Bladder microvascular endothelial cell (primary cell): ENCODE results near the gene LILRB2. TPM values are rescaled to one million over a fixed set of nuclear protein-coding genes. Genes with fewer than 3 reads are reported as not detected.

ENCODE experiments used
- total RNA-seq: library from RNA; depleted of rRNA; stranded (reverse); fragments of >200 nt; gene quantifications from 2 replicates; pipeline ENCODE4 v1.2.3, GENCODE V29; 2014

LILRB2 gene
- total RNA-seq = not detected in 2 replicates

DNA sequence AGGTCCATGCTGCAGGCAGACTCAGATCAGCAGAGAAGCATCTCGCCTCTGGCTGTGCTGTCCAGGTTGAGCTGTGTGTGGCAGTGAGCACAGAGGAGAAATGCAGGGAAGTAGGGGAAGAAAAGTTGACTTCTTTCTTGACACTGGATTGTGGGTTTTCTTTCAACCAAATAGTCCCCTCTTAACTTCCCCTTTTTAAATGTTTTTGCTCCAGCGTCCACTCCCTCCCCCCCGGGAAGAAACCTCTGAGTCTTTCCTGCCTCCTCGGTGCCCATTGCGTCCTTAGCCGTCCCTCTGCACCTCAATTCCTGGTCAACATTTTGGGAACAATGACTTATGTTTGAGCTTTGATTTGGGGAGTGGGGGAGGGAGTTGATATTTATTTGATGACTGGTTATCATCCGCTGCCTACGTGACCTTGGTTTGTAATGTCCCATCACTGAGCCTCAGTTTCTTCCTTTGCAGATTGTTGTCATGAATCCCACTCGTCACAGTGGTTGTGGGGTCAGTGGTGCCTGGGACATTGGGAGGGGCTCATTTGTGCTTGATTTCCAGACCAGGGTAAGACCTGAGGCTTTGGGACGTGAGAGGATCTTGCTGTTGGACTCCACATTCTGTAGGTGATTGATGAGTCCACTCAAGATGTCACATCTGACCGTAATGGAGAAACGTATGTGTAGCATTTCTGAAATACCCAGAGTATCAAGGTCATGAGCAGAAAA, at the start of gene LILRB2:
Gene LILRB2, minus strand, starts transcription at position 104 of the 722 bp plus-strand sequence. CDS start 614 bp downstream, outside the sequence.

GRCh38 chr19:54312436-54313377, 31.8 kb upstream of the LILRB2 start, which contains the start of gene LILRA5:
Gene LILRA5 (minus strand): TSS chr19:54313166. CDS start chr19:54313019, 147 bp downstream.

DNA sequence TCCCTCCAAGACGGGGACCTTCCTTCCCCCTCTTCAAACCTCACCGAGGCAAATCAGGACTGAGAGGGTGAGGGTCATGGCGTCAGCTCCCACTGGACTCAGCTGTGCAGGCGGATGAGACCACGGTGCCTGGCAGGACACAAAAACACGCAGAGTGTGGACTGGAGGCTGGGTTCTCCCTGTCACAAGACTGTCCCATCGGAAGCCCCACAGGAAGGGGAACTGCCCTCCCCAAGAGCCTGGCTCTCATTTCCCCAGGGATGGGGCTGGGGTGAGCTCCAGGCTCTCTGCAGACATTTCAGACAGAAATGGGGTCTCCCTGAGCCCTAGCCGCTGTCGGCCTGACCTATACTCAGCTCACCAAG, 23.8 kb downstream of the LILRB2 start, which contains the start of gene LILRB5:
Gene LILRB5, minus strand, starts transcription at position 158 of the 365 bp plus-strand sequence. Its CDS starts 80 bp downstream, at position 78.

DNA sequence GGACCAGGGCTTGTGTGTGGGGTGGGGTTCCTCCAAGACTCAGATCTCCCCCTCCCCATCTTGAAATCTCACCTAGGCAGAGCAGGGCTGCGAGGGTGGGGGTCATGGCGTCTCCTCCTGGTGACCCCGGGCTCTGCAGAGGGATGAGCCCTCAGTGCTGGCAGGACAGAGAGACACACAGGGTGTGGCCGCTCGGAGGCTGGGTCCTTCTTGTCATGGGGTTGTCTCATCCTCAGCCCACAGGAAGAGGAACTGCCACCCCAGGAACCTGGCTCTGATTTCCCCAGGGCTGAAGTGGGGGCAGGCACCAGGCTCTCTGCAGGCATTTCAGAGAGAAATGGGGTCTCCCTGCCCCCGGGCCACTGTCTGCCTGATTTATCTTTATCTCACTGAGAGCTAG, 38.3 kb downstream of the LILRB2 start, which contains the start of gene LILRA6:
Gene LILRA6, minus strand, starts transcription at position 145 of the 400 bp plus-strand sequence.

Other genes starting within 250 kb of the LILRB2 start
- gene VSTM1, start 217.2 kb downstream of the LILRB2 start, total RNA-seq = not detected in 2 replicates
- not detected in 2 replicates for gene TARM1, start 199.7 kb downstream of the LILRB2 start, total RNA-seq
- gene OSCAR, start 180.3 kb downstream of the LILRB2 start, total RNA-seq = not detected in 2 replicates
- 10.0 and 15.7 TPM in 2 replicates for gene NDUFA3, start 178.3 kb downstream of the LILRB2 start, total RNA-seq
- gene TFPT, start 165.5 kb downstream of the LILRB2 start, total RNA-seq = 25.4 and 32.9 TPM in 2 replicates
- gene PRPF31, start 165.4 kb downstream of the LILRB2 start, total RNA-seq = 67.8 and 80.6 TPM in 2 replicates
- 7.0 and 26.7 TPM in 2 replicates for gene CNOT3, start 143.3 kb downstream of the LILRB2 start, total RNA-seq
- gene LENG1, start 121.4 kb downstream of the LILRB2 start, total RNA-seq = 5.8 and 6.4 TPM in 2 replicates
- gene TMC4, start 108.0 kb downstream of the LILRB2 start, total RNA-seq = under 0.01 and 0.19 TPM in 2 replicates
- gene MBOAT7, start 91.5 kb downstream of the LILRB2 start, total RNA-seq = 31.6 and 32.2 TPM in 2 replicates
- 25.9 and 35.8 TPM in 2 replicates for gene TSEN34, start 89.8 kb downstream of the LILRB2 start, total RNA-seq
- 2,062 and 3,264 TPM in 2 replicates for gene RPS9, start 80.3 kb downstream of the LILRB2 start, total RNA-seq
- not detected in 2 replicates for gene LILRB3, start 58.1 kb downstream of the LILRB2 start, total RNA-seq
- not detected in 2 replicates for gene LILRA6, start 38.3 kb downstream of the LILRB2 start, total RNA-seq
- not detected in 2 replicates for gene LILRB5, start 23.8 kb downstream of the LILRB2 start, total RNA-seq
- not detected in 2 replicates for gene LILRA5, start 32.1 kb upstream of the LILRB2 start, total RNA-seq
- not detected in 2 replicates for gene LILRA4, start 58.1 kb upstream of the LILRB2 start, total RNA-seq
- not detected in 2 replicates for gene LAIR1, start 83.8 kb upstream of the LILRB2 start, total RNA-seq
- gene TTYH1, start 134.4 kb upstream of the LILRB2 start, total RNA-seq = not detected in 2 replicates
- gene LENG8, start 168.1 kb upstream of the LILRB2 start, total RNA-seq = 24.9 and 54.1 TPM in 2 replicates
- 4.8 and 4.9 TPM in 2 replicates for gene LENG9, start 182.7 kb upstream of the LILRB2 start, total RNA-seq
- gene CDC42EP5, start 192.2 kb upstream of the LILRB2 start, total RNA-seq = 53.5 and 74.6 TPM in 2 replicates
- not detected in 2 replicates for gene LAIR2, start 221.7 kb upstream of the LILRB2 start, total RNA-seq